Measurements from ENCODE around the gene SPATA2. TPM values are rescaled to one million over a fixed set of nuclear protein-coding genes. Genes with fewer than 3 reads are reported as not detected.

Gene SPATA2
- total and polyA plus RNA-seq, 4 donors: 4.2 to 8.0 (median 4.9) TPM

DNA sequence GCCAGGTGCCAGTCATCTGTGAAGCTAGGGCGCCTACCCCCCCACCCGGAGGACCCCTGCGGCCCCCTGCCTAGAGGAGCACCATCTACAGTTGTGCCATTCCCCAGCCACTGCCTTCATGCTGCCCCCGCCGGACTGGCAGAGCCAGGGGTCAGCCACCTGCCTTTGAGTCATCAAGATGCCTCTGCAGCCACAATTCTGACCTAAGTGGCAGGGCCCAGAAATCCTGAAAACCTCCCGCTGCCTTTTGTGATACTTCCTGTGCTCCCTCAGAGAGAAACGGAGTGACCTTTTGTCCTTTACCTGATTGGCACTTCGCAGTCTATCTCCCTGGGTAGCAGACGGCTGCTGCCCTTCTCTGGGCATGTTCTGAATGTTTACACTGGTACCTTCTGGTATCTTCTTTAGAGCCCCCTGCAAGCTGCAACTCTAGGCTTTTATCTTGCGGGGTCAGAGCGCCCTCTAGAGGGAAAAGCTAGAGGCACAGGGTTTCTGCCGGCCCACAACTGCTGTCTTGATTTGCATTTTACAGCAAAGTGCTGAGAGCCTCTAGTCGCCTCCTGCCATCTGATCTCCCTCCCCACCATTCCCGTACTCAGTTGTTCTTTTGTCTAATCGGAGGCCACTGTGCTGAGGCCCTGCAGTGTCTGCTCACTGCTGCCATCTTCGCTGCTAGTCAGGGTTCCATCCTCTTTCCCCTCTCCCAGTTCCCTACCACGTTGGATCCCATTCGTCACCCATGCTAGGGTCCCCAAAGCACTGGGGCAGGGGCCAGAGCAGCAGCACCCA is 26.9 kb downstream of the SPATA2 start:
- Histone ChIP-seq H3K27ac (ENCODE audit: low read depth in 1 of 2, low read length in 1 of 2) (peak overlapping the region in 1 of 2 donors; percentile 48), H3K9ac (ENCODE audit: insufficient read depth in 1 of 2, low read length in 2 of 2) (no peak overlapping the region), H3K36me3 (ENCODE audit: control insufficient read depth in 4 of 4, insufficient read depth in 4 of 4, low read length in 4 of 4) (peaks cover 4 to 31% (median 17%) of the 10 kb centered on the region in 4 donors), H3K4me1 (ENCODE audit: control insufficient read depth in 5 of 5, insufficient read depth in 5 of 5, low read length in 5 of 5) (peaks cover 7 to 64% (median 36%) of the 10 kb centered on the region in 5 donors), H3K9me3 (ENCODE audit: control insufficient read depth in 4 of 4, insufficient read depth in 3 of 4, low read length in 3 of 4) (no peaks in the 10 kb centered on the region), H3K27me3 (ENCODE audit: control insufficient read depth in 3 of 3, insufficient read depth in 3 of 3, low read length in 2 of 3) (no peaks in the 10 kb centered on the region), H3K4me3 (no peak overlapping the region)
- WGBS, 2 donors: 69 to 77% methylated on average over 18 of the region's 18 CpGs
- TF ChIP-seq, protein P1, sequence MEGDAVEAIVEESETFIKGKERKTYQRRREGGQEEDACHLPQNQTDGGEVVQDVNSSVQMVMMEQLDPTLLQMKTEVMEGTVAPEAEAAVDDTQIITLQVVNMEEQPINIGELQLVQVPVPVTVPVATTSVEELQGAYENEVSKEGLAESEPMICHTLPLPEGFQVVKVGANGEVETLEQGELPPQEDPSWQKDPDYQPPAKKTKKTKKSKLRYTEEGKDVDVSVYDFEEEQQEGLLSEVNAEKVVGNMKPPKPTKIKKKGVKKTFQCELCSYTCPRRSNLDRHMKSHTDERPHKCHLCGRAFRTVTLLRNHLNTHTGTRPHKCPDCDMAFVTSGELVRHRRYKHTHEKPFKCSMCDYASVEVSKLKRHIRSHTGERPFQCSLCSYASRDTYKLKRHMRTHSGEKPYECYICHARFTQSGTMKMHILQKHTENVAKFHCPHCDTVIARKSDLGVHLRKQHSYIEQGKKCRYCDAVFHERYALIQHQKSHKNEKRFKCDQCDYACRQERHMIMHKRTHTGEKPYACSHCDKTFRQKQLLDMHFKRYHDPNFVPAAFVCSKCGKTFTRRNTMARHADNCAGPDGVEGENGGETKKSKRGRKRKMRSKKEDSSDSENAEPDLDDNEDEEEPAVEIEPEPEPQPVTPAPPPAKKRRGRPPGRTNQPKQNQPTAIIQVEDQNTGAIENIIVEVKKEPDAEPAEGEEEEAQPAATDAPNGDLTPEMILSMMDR (IDR thresholded peaks at IDR 0.05; ENCODE audit: control extremely low read depth, extremely low read depth): peak; percentile 46
- peak; percentile 81 to 85 (median 83) for DNase-seq
- no peak for ATAC-seq (ENCODE audit: insufficient read depth, low FRiP score)

DNA sequence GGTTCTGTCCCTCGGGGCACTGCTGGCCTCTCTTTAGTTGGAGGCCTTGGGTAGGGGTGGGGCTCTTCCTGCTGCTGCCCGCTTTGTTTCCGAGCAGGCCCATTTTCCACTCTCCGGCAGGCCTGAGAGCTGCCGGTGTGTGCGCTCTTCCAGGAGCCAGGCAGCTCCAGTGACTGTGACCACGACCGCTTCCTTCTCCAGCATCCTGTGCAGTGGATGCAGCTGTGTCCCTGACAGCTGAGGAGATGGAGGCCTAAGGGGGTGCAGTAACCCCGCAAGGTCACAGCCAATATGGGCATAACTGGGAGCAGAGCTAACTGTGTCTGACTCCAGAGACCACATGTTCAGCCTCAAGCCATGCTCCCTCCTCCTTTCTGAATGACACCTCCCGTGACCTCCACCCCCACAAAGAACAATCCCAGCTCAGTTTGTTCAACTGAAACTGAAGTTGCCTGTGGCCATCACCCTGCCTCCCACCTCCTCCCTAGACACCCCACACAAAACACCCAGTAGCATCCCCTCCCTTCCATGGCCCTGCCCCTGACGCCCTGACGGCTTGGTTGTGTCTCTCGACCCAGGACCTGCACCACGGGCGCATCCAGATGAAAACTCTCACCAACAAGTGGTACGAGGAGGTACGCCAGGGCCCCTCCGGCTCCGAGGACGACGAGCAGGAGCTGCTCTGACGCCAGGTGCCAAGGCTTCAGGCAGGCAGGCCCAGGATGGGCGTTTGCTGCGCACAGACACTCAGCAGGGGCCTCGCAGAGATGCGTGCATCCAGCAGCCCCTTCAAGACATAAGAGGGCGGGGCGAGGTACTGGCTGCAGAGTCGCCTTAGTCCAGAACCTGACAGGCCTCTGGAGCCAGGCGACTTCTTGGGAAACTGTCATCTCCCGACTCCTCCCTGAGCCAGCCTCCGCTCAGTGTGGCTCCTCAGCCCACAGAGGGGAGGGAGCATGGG is 27.8 kb downstream of the SPATA2 start:
- no peak overlapping the region for H3K9ac ChIP-seq (ENCODE audit: insufficient read depth in 1 of 2, low read length in 2 of 2)
- H3K4me1 ChIP-seq (ENCODE audit: control insufficient read depth in 5 of 5, insufficient read depth in 5 of 5, low read length in 5 of 5): peaks cover 1 to 55% (median 30%) of the 10 kb centered on the region in 5 donors
- no peak overlapping the region for H3K4me3 ChIP-seq
- peaks cover 4 to 36% (median 20%) of the 10 kb centered on the region in 4 donors for H3K36me3 ChIP-seq (ENCODE audit: control insufficient read depth in 4 of 4, insufficient read depth in 4 of 4, low read length in 4 of 4)
- ATAC-seq (ENCODE audit: insufficient read depth, low FRiP score): no peak
- peak in 1 of 3 donors; percentile 52 for DNase-seq
- TF ChIP-seq, protein P1 (IDR thresholded peaks at IDR 0.05; ENCODE audit: control extremely low read depth, extremely low read depth): no peak
- H3K27ac ChIP-seq (ENCODE audit: low read depth in 1 of 2, low read length in 1 of 2): peak overlapping the region in 1 of 2 donors; percentile 74
- 83 to 88% methylated on average over 32 of the region's 32 CpGs for WGBS, 2 donors
- H3K27me3 ChIP-seq (ENCODE audit: control insufficient read depth in 3 of 3, insufficient read depth in 3 of 3, low read length in 2 of 3): no peaks in the 10 kb centered on the region
- no peaks in the 10 kb centered on the region for H3K9me3 ChIP-seq (ENCODE audit: control insufficient read depth in 4 of 4, insufficient read depth in 3 of 4, low read length in 3 of 4)

DNA sequence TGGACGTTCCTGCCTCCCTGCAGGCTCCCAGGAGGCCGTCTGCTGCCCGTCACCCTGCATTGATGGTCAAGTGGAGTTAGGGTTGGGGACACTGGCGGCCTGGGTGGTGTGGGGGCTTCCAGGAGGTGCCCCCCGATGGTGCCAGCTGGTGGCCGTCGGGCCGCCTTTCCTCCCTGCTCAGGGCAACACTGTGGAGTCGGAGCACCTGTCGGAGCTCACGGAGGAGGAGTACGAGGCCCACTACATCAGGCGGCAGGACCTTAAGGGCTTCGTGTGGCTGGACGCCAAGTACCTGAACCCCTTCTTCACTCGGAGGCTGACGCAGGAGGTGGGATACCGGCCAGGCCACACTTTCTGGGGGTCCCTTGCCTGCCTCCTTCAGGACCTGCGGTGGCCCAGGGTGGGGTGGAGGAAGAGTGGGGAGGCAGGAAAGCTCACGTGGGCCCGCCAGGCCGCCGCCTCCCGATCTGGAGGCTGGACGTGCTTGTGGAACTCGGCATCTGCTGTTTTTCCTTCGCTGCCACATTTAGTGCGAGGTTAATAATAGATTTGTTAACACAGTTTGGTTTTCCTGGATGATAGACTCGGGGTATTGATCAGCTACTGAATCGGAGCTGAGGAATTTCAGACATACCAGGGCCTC is 28.6 kb downstream of the SPATA2 start:
- H3K27me3 ChIP-seq (ENCODE audit: control insufficient read depth in 3 of 3, insufficient read depth in 3 of 3, low read length in 2 of 3): no peaks in the 10 kb centered on the region
- H3K4me3 ChIP-seq: no peak overlapping the region
- DNase-seq (no peak), ATAC-seq (ENCODE audit: insufficient read depth, low FRiP score) (no peak)
- peak overlapping the region in 1 of 2 donors; percentile 74 for H3K27ac ChIP-seq (ENCODE audit: low read depth in 1 of 2, low read length in 1 of 2)
- H3K9me3 ChIP-seq (ENCODE audit: control insufficient read depth in 4 of 4, insufficient read depth in 3 of 4, low read length in 3 of 4): no peaks in the 10 kb centered on the region
- WGBS, 2 donors: 79 to 89% methylated on average over 28 to 30 of the region's 30 CpGs
- H3K36me3 ChIP-seq (ENCODE audit: control insufficient read depth in 4 of 4, insufficient read depth in 4 of 4, low read length in 4 of 4): peaks cover 4 to 38% (median 20%) of the 10 kb centered on the region in 4 donors
- H3K4me1 ChIP-seq (ENCODE audit: control insufficient read depth in 5 of 5, insufficient read depth in 5 of 5, low read length in 5 of 5): peaks cover 0 to 46% (median 27%) of the 10 kb centered on the region in 5 donors
- TF ChIP-seq, protein P1 (IDR thresholded peaks at IDR 0.05; ENCODE audit: control extremely low read depth, extremely low read depth): no peak
- H3K9ac ChIP-seq (ENCODE audit: insufficient read depth in 1 of 2, low read length in 2 of 2): no peak overlapping the region

All from lung (tissue), 12 donors.